SK-N-SH (cell line): ENCODE measurements around the gene ADGRB2. TPM values are rescaled to one million over a fixed set of nuclear protein-coding genes. Genes with fewer than 3 reads are reported as not detected.

Source experiments
- CTCF ChIA-PET: fragments of 300-600, 350-600 bp; formaldehyde crosslinking; extraction: SDS; loops from one replicate; lab custom pipeline; 2021; lab: Yijun Ruan, JAX
- POLR2A ChIA-PET: fragments of 350-600 bp; sonication (Branson Sonifier 250); formaldehyde crosslinking; extraction: SDS; loops from one replicate; lab custom pipeline; 2020; ENCODE audit warnings: antibody characterized with exemption, inconsistent platforms; lab: Yijun Ruan, JAX
- DNase-seq: peaks from one replicate; pipeline ENCODE4 v3.0.0; 2012
- H2AFZ ChIP-seq: fragments of 200-600 bp; sonication (generic); 2 replicates; pipeline ENCODE4 v1.8.1; 2016; ENCODE audit warnings: antibody characterized with exemption, mild to moderate bottlenecking, low read depth
- H3F3A ChIP-seq: fragments of 200-600 bp; sonication (generic); replicated peaks from 2 replicates; pipeline ENCODE3; 2016; ENCODE audit warnings: antibody characterized with exemption, mild to moderate bottlenecking; ENCODE audit not compliant: insufficient read depth
- H3K27ac ChIP-seq, 2 experiments: fragments of 200-500 bp in 1 of 2; fragments of 200-600 bp in 1 of 2; sonication (Bioruptor generic) in 1 of 2; sonication (generic), shearing (Covaris generic) in 1 of 2; 2 replicates each; pipeline versions ENCODE4 v1.5.1 to v1.6.1; 2014 to 2016; ENCODE audit warnings: low read depth in 2 of 2, inconsistent platforms in 1 of 2, low read length in 1 of 2, mild to moderate bottlenecking in 1 of 2, mixed read lengths in 1 of 2
- H3K27me3 ChIP-seq: fragments of 200-600 bp; sonication (generic), shearing (Covaris generic); 2 replicates; pipeline ENCODE4 v1.6.1; 2016; ENCODE audit warnings: mixed run types; ENCODE audit not compliant: insufficient read depth
- H3K36me3 ChIP-seq, 2 experiments: fragments of 200-500 bp in 1 of 2; fragments of 200-600 bp in 1 of 2; sonication (Bioruptor generic) in 1 of 2; sonication (generic) in 1 of 2; replicated peaks in 1 of 2; 2 replicates each; pipeline versions ENCODE3 to v1.5.1; 2014 to 2016; ENCODE audit warnings: low read length in 1 of 2, mild to moderate bottlenecking in 1 of 2; ENCODE audit not compliant: insufficient read depth in 2 of 2, control insufficient read depth in 1 of 2
- H3K4me1 ChIP-seq, 2 experiments: fragments of 200-500 bp in 1 of 2; fragments of 200-600 bp in 1 of 2; sonication (Bioruptor generic) in 1 of 2; sonication (generic), shearing (Covaris generic) in 1 of 2; 2 replicates each; pipeline versions ENCODE4 v1.5.1 to v1.6.1; 2014 to 2016; ENCODE audit warnings: low read depth in 1 of 2, low read length in 1 of 2, mixed run types in 1 of 2; ENCODE audit not compliant: insufficient read depth in 2 of 2, control insufficient read depth in 1 of 2
- H3K4me2 ChIP-seq: fragments of 200-600 bp; sonication (generic), shearing (Covaris generic); 2 replicates; pipeline ENCODE4 v1.6.1; 2017; ENCODE audit warnings: mixed run types
- H3K4me3 ChIP-seq, 2 experiments: fragments of 200-500 bp in 1 of 2; fragments of 200-600 bp in 1 of 2; sonication (Bioruptor generic) in 1 of 2; sonication (generic), shearing (Covaris generic) in 1 of 2; 2 replicates each; pipeline versions ENCODE4 v1.5.1 to v1.8.1; 2014 to 2016; ENCODE audit warnings: low read depth in 2 of 2, inconsistent platforms in 1 of 2, low read length in 1 of 2, mild to moderate bottlenecking in 1 of 2, mixed read lengths in 1 of 2, moderate library complexity in 1 of 2
- H3K79me2 ChIP-seq: fragments of 200-600 bp; sonication (generic); 2 replicates; pipeline ENCODE4 v1.8.1; 2017; ENCODE audit warnings: mild to moderate bottlenecking; ENCODE audit not compliant: insufficient read depth
- H3K9ac ChIP-seq: fragments of 200-600 bp; sonication (generic); 2 replicates; pipeline ENCODE4 v1.6.1; 2017; ENCODE audit warnings: mixed run types
- H3K9me2 ChIP-seq: fragments of 200-600 bp; sonication (generic); 2 replicates; pipeline ENCODE4 v1.6.1; 2017; ENCODE audit warnings: mixed run types
- H3K9me3 ChIP-seq: fragments of 200-600 bp; sonication (generic); 2 replicates; pipeline ENCODE4 v1.6.1; 2017; ENCODE audit warnings: mixed run types, mild to moderate bottlenecking, moderate library complexity
- H4K20me1 ChIP-seq: fragments of 200-600 bp; sonication (generic); 2 replicates; pipeline ENCODE4 v1.6.1; 2017; ENCODE audit warnings: mild to moderate bottlenecking, mixed run types; ENCODE audit not compliant: insufficient read depth
- EP300 ChIP-seq, 2 experiments: IDR thresholded peaks; 2 replicates each; pipeline versions ENCODE4 v1.4.0 to v1.6.1; 2012; ENCODE audit warnings: borderline replicate concordance in 1 of 2, low read depth in 1 of 2, low read length in 1 of 2
- EZH2phosphoT487 ChIP-seq: fragments of 200-600 bp; sonication (generic); IDR thresholded peaks from 2 replicates; pipeline ENCODE4 v1.6.1; 2017; ENCODE audit warnings: low read depth, mixed run types, mild to moderate bottlenecking, antibody characterized with exemption, moderate library complexity, borderline replicate concordance
- FOXJ3 ChIP-seq: sonication (generic); formaldehyde crosslinking; IDR thresholded peaks from 2 replicates; pipeline ENCODE4 v1.5.1; 2020; ENCODE audit warnings: mild to moderate bottlenecking, missing genetic modification reagents
- FOXM1 ChIP-seq: IDR thresholded peaks from 2 replicates; pipeline ENCODE4 v1.4.0; 2012; ENCODE audit warnings: low read depth, mild to moderate bottlenecking
- JUND ChIP-seq: IDR thresholded peaks from 2 replicates; pipeline ENCODE4 v1.4.0; 2012
- MAX ChIP-seq: IDR thresholded peaks from 2 replicates; pipeline ENCODE4 v1.4.0; 2012; ENCODE audit warnings: low read depth
- MEF2A ChIP-seq: IDR thresholded peaks from 2 replicates; pipeline ENCODE4 v1.4.0; 2012; ENCODE audit warnings: low read depth, borderline replicate concordance
- NFIC ChIP-seq: IDR thresholded peaks from 2 replicates; pipeline ENCODE4 v1.4.0; 2012; ENCODE audit warnings: borderline replicate concordance
- RAD21 ChIP-seq: IDR thresholded peaks from 2 replicates; pipeline ENCODE4 v1.6.1; 2012; ENCODE audit warnings: mild to moderate bottlenecking, low read length
- RFX5 ChIP-seq: IDR thresholded peaks from 2 replicates; pipeline ENCODE4 v1.6.1; 2012; ENCODE audit warnings: mild to moderate bottlenecking, improper control_type of control experiment, low read length
- RXRA ChIP-seq: IDR thresholded peaks from 2 replicates; pipeline ENCODE4 v1.4.0; 2012; ENCODE audit warnings: low read depth, mild to moderate bottlenecking, borderline replicate concordance
- TAF1 ChIP-seq: IDR thresholded peaks from 2 replicates; pipeline ENCODE4 v1.6.1; 2012; ENCODE audit warnings: low read depth, mild to moderate bottlenecking, low read length, moderate library complexity, borderline replicate concordance
- TCF12 ChIP-seq: IDR thresholded peaks from 2 replicates; pipeline ENCODE4 v1.4.0; 2012
- USF2 ChIP-seq: fragments of 150-350 bp; IDR thresholded peaks from 2 replicates; pipeline ENCODE4 v1.6.1; 2017; ENCODE audit warnings: antibody characterized with exemption, low read length, low read depth, borderline replicate concordance
- ZBTB33 ChIP-seq: IDR thresholded peaks from 2 replicates; pipeline ENCODE4 v1.4.0; 2012; ENCODE audit warnings: low read depth, borderline replicate concordance
- WGBS: methylation state at CpG from one replicate; pipeline ENCODE4 v1.1.6; 2017; ENCODE audit warnings: low lambda C conversion rate; 5-methylcytosine and 5-hydroxymethylcytosine counted together
- polyA plus RNA-seq, 3 experiments: library from polyadenylated mRNA; depleted of rRNA; stranded (reverse); fragments of >200 nt; gene quantifications; 2 replicates each; pipeline ENCODE4 v1.2.3, GENCODE V29; 2012

Gene ADGRB2
- polyA plus RNA-seq, 1 of the 3 experiments (the other 2 are of a cell fraction), result 13.0 TPM

- no peak overlapping the region for H2AFZ ChIP-seq
- TF ChIP-seq RAD21, result peak; percentile 15; the same call in 1 of the 2 replicates
- no peak for TF ChIP-seq NFIC
- TF ChIP-seq, all 33 proteins: peak for 1
- Histone ChIP-seq H3K4me3 (no peak overlapping the region), H4K20me1 (no peaks in the 10 kb centered on the region), H3K4me1 (peaks cover 27 to 62% of the 10 kb centered on the region in 2 experiments), H3K9me3 (no peaks in the 10 kb centered on the region), H3K36me3 (no peaks in the 10 kb centered on the region), H3K9me2 (no peaks in the 10 kb centered on the region), H3K4me2 (no peak overlapping the region), H3F3A (peaks cover 32% of the 10 kb centered on the region), H3K9ac (no peak overlapping the region), H3K27ac (no peak overlapping the region), H3K79me2 (no peaks in the 10 kb centered on the region), H3K27me3 (no peaks in the 10 kb centered on the region)
- POLR2A ChIA-PET, result no interaction called here
- DNase-seq, result peak; percentile 62
- WGBS, result 99% methylated on average over 12 of the region's 23 CpGs
- CTCF ChIA-PET, result interaction anchor here (0.7 to 10.2 kb wide), 10 partner anchors 9 to 259 kb away, joined by 3 to 116 read pairs (median 3); no protein-coding TSS in a partner anchor
Observed at GRCh38 chr1:31705080-31705866, 58.9 kb downstream of the ADGRB2 start.

GRCh38 chr1:31704271-31705079, 59.7 kb downstream of the ADGRB2 start:
- peak overlapping the region; percentile 57; the same call in 1 of the 2 replicates for H3K4me2 ChIP-seq
- peak overlapping the region in 1 of 2 experiments; percentile 47; a peak in 1 of 4 replicates for H3K4me3 ChIP-seq
- ChIA-PET CTCF (interaction anchor here (0.9 to 10.2 kb wide), 17 partner anchors 9 to 109 kb away, joined by 3 to 116 read pairs (median 4); partner anchors contain the start of gene PEF1), POLR2A (no interaction called here)
- H2AFZ ChIP-seq, result no peak overlapping the region
- peak overlapping the region in 1 of 2 experiments; percentile 8; a peak in 1 of 4 replicates for H3K27ac ChIP-seq
- H3K9me3 ChIP-seq, result no peaks in the 10 kb centered on the region
- no peaks in the 10 kb centered on the region for H3K36me3 ChIP-seq
- peak; percentile 18 for DNase-seq
- H3F3A ChIP-seq, result peaks cover 37% of the 10 kb centered on the region
- H4K20me1 ChIP-seq, result no peaks in the 10 kb centered on the region
- H3K9ac ChIP-seq, result no peak overlapping the region
- no peaks in the 10 kb centered on the region for H3K27me3 ChIP-seq
- H3K9me2 ChIP-seq, result no peaks in the 10 kb centered on the region
- WGBS, result 66% methylated on average over 15 of the region's 19 CpGs
- TF ChIP-seq MAX (no peak), EP300 (IDR thresholded peaks at IDR 0.05; ENCODE audit: borderline replicate concordance in 1 of 2, low read depth in 1 of 2, low read length in 1 of 2) (no peak), MEF2A (no peak), RXRA (no peak), ZBTB33 (no peak), USF2 (no peak), TAF1 (no peak), FOXJ3 (CRISPR knock-in tag) (no peak), JUND (no peak), FOXM1 (no peak), TCF12 (no peak), RFX5 (no peak), EZH2phosphoT487 (no peak)
- no peaks in the 10 kb centered on the region for H3K79me2 ChIP-seq
- peaks cover 35 to 70% of the 10 kb centered on the region in 2 experiments for H3K4me1 ChIP-seq
